GM12891 (cell line): ENCODE measurements around the gene CCNL1.

Experiments
- DNase-seq: peaks from one replicate; pipeline ENCODE4 v3.0.0; 2011; ENCODE audit warnings: low spot score; ENCODE audit not compliant: insufficient read length
- FAIRE-seq: peaks from 2 replicates; lab custom pipeline; 2011; peaks lifted over from hg19 to GRCh38; lab: Jason Lieb, UNC
- PAX5 ChIP-seq: IDR thresholded peaks from 2 replicates; pipeline ENCODE4 v1.6.1; 2011; ENCODE audit warnings: low read length, moderate library complexity, mild to moderate bottlenecking; ENCODE audit not compliant: insufficient read depth, severe bottlenecking
- POLR2A ChIP-seq: IDR thresholded peaks from 2 replicates; pipeline ENCODE4 v1.6.1; 2011; ENCODE audit warnings: low read depth, low read length, control low read depth
- POLR2AphosphoS5 ChIP-seq: IDR thresholded peaks from 2 replicates; pipeline ENCODE4 v1.6.1; 2011; ENCODE audit warnings: low read depth, low read length, control low read depth
- POU2F2 ChIP-seq: IDR thresholded peaks from 2 replicates; pipeline ENCODE4 v1.6.1; 2011; ENCODE audit warnings: low read depth, mild to moderate bottlenecking, control low read depth, low read length, moderate library complexity
- SPI1 ChIP-seq: IDR thresholded peaks from 2 replicates; pipeline ENCODE4 v1.6.1; 2011; ENCODE audit warnings: low read depth, low read length, control low read depth
- TAF1 ChIP-seq: IDR thresholded peaks from 2 replicates; pipeline ENCODE4 v1.6.1; 2011; ENCODE audit warnings: low read depth, low read length, control low read depth

CCNL1 gene

DNA sequence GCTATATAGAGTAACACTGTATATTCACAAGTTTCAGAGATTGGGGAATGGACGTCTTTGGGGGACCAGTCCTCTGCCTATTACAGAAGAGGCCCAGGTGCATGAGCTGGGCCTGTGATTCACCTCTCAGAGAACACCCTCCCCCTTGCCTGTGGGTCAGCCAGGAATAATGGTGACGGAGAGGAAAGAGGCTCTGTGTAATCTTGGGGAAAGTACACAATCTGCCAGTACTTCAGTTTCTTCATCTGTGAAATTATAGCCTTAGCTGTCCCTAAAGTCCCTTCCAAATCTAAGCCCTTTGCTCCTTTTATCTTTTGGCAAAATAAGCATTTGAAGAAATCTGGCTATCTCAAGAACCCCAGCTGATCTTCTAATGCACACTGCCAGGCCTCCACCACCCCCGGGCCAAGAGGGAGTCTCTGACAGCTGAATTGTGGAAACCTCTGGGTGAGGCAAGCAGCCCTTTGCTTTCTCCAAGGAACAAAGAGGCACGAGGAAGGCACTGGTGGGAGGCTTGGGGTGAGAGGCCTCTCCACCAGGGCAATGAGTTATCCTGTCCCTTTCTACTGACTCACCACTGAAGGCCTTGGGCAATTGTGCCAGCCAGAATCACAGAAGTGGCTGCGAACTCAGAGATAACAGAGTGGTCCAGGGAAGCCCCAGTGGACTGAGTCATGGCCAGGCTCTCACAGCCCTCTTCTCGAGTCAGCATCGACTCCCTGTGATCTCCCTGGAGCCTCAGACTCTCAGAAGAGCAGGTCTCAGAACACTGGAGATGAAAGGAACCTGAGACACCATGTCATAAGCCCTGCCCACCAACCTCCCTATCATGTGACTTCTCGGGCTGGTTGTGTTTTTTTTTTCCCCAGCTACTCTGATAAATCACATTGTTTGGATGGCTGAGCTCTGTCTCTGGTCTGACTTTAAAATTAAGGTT is 31.8 kb downstream of the CCNL1 start:
- no peak for FAIRE-seq
- TF ChIP-seq POU2F2 (no peak), SPI1 (no peak), PAX5 (no peak), TAF1 (no peak), POLR2A (no peak), POLR2AphosphoS5 (no peak)
- no peak for DNase-seq

DNA sequence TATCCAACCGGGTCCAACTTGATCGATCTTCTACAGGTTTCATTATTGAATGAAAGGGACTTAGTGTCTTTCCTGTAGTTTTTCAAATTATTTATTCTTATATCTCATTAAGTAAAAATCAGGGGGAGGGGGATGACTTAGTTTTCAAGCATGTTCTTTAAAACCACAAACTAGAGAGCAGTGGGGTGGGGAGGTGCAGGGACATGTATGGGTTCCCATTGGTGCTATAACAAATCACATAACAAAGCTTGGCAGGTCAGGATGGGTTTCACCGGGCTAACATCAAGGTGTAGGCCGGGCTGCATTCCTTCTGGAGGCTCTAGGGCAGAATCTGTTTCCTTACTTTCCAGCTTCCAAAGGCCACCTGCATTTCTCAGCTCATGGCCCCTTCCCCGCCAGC is 32.7 kb downstream of the CCNL1 start:
- no peak for TF ChIP-seq POLR2AphosphoS5
- TF ChIP-seq PAX5: no peak
- no peak for TF ChIP-seq TAF1
- no peak for TF ChIP-seq POU2F2
- TF ChIP-seq POLR2A: no peak
- TF ChIP-seq SPI1: no peak
- DNase-seq (no peak), FAIRE-seq (no peak)

DNA sequence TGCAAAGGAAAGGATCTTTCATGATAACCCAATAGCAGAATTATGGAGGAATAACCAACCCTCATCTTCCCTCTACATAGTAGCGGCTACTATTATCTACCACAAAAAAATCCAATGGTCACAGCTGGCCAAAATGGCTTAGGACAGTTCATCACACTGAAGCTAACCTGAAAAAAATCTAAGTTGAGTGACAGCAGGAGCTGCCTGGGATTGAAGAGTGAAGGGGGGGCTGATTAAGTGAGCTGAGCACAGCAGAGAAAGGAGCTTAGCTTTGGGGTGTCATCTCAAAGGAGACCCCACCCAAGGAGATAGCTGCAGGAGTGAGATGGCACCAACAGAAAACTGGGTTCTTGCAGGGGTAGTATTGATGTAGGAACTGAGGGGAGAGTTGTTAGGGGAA is 33.6 kb downstream of the CCNL1 start:
- FAIRE-seq (no peak), DNase-seq (no peak)
- TF ChIP-seq POLR2A: no peak
- TF ChIP-seq SPI1: no peak
- no peak for TF ChIP-seq POU2F2
- TF ChIP-seq TAF1: no peak
- TF ChIP-seq POLR2AphosphoS5: no peak
- TF ChIP-seq PAX5: no peak

DNA sequence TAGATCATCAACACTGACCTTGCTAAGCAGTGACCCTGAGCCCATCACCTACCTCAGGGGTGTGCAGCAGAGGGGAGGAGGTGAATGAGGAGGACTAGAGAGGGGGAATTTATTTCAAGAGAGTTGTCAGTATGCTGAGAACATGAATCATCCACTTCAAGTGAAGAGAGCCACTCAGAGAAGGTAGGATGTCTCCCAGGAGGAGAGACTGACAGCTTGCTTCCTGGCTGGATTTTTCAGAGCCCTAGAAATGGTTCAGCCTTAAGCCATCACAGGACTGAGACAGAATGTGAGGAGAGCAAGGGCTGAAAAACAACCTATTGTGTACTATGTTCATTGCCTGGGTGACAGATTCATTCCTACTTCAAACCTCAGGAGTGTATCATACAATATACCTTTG is 34.8 kb downstream of the CCNL1 start:
- DNase-seq: no peak
- no peak for FAIRE-seq
- TF ChIP-seq POU2F2 (no peak), POLR2A (no peak), POLR2AphosphoS5 (no peak), PAX5 (no peak), SPI1 (no peak), TAF1 (no peak)

DNA sequence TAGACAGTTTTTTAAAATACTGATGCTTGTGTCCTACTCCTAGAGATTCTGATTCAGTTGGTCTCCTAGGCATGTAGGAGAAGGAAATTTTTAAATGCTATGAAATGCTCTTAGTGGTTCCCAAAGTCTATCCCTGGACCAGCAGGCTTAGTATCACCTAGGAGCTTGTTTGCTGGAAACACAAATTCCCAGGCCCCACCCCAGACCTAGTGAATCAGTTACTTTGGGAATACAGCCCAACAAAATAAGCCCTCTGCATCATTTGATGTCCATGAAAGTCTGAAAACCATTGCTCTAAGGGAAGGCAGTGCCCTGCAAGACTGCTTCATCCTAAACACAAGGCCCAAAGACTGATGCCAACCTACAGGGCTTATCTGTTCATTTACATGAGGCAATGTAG is 36.3 kb downstream of the CCNL1 start:
- no peak for TF ChIP-seq POLR2AphosphoS5
- DNase-seq (no peak), FAIRE-seq (no peak)

DNA sequence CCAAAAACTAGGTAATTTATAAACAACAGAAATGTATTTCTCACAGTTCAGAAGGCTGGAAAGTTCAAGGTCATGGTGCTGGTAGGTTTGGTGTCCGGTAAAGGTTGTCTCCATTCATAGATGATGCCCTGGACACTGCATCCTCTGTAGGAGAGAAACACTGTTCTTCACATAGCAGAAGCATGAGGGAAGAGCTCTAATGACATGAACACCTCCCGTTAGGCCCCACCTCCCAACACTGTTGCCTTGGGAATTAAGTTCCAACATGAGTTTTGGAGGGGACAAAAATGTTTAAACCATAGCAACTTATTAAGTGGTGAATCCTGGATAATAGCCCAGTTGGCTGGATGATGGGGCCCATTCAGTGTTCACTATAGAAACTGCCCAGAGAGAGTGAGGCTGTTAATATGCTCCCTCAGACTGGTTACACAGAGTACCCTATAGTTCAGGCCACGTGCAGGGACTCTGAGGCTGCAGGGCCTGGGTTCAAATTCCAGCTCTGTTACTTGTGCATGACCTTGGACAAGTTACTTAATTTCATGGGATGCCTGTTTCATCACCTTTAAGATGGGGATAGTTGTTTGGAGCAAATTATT is 37.0 kb downstream of the CCNL1 start:
- TF ChIP-seq POLR2A (no peak), PAX5 (no peak), TAF1 (no peak), POLR2AphosphoS5 (no peak), POU2F2 (no peak), SPI1 (no peak)
- DNase-seq: no peak
- FAIRE-seq: no peak

DNA sequence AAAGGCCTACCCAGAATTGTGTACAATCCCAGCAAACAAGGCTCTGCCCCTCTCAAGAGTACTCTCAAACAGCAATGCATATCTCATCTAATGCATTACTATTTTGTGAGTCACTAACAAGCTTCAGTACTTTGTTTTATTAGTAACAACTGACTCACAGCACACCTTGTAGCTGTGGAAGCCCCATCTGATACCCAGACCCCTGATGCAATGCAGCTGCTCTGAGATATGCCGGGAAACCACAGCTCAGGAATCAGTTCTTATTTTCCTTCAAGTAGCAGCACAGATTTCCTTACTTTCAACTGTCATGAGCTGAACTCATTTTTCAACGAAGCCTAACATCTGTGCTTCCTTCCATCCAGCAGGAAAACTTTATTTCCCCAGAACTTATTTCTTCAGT is 37.8 kb downstream of the CCNL1 start:
- DNase-seq: no peak
- no peak for FAIRE-seq
- TF ChIP-seq POU2F2: no peak
- TF ChIP-seq SPI1: no peak
- TF ChIP-seq PAX5: no peak
- no peak for TF ChIP-seq POLR2AphosphoS5
- no peak for TF ChIP-seq POLR2A
- TF ChIP-seq TAF1: no peak

DNA sequence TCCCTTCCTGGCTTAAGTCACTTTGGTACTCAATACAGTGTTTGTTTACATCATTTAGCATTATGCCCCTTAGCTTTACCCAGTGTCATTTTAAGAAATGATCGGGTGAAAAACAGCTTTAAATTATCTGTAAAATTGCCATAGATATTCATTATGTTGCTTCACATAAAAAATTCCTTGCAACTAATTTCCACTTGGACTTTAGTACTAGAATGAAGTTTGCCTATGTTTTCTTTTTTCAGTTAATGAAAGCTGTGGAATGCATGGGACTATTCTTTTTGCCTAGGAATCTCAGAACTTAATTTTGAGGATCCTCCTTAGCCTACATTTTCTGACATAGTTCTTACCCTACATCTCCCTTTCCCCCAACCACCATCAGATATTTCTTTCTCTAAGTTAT is 38.4 kb downstream of the CCNL1 start:
- TF ChIP-seq POLR2AphosphoS5 (no peak), PAX5 (no peak), SPI1 (no peak), TAF1 (no peak), POU2F2 (no peak), POLR2A (no peak)
- no peak for FAIRE-seq
- no peak for DNase-seq

DNA sequence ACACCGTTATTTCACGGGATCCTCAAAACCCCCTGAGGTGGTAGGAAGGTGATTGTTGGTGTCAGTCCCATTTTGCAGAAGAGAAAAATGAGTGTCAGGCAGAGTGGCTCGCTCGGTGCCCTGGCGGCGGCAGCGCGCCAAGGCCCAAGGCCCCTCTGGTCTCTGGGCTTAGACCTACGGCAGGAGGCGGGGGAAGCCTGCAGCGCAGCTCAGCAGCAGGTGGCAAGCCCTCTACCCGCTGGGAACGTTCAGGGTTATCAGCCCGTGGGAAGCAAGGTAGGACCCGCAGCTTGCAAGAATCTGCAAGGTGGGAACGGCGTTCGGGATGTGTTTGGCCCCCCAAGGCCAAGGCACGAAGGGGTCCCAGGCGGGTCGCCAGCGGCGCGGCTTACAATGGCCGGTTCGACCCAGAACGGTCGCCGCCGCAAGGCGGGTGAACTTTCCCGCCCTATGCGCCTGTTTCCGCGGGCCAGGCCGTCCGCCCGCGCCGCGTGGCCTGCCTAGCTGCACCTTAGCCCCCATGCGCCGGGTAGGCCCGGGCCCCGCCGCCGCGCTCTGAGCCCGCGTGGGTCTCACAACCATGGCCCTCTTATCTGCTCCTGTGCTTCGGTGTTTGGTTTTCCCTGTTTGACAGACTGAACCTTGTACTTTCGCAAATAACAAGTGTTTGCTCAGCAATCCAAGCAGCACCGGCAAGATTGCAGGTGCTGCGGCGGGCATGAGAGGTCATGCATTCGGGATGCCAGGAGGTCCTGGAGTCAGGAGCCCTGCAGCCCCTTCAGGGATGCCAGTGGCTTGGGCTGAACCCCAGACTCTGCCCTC is 39.7 kb downstream of the CCNL1 start:
- FAIRE-seq (no peak), DNase-seq (no peak)
- no peak for TF ChIP-seq TAF1
- TF ChIP-seq PAX5: no peak
- no peak for TF ChIP-seq POLR2A
- no peak for TF ChIP-seq POLR2AphosphoS5
- TF ChIP-seq SPI1: no peak
- TF ChIP-seq POU2F2: no peak
